Bone marrow (tissue), 2 donors: Measurements from ENCODE around the gene CNPPD1.

Experiments used
- DNase-seq, 2 donors: peaks; one replicate each; lab custom pipeline; 2025; lab: John Stamatoyannopoulos, UW

CNPPD1 gene

DNA sequence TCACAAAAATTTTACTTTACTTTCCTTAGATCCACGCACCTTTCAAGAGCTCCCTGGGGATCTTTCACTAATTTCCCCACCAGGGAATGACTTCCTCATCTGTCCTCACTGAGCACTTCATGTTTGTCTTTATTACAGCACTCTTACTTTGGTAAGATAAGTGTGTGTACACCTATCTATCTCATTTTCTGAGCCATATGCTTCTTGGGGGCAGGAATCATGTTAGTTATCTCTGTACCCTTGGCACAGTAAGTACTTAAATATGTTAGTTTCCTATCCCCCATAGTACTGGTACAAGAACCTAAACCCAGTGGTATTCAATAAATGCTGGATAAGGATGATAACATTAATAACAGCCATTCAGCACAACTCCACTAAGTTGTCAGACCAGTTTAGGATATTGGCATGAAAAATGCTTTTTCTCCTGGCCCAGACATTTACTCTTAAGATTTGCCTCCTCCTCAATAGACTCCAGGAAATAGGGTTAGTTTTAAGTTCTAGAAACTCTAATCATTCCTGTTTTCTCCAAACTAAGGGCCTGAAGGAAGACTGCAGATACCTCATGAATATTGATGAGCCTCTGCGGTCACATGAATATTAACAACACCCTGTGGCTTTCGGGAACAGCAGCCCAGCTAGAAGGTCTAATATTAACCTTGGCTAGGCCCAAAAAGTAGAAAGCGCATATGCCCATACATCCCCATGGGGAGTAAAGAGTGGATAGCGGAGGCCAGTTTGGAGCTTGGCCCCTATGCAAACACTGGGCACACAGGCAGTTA is 54.3 kb downstream of the CNPPD1 start:
- no peak for DNase-seq
